ENCODE data around the gene SETD9. TPM values are rescaled to one million over a fixed set of nuclear protein-coding genes. Genes with fewer than 3 reads are reported as not detected.

SETD9 gene
- total RNA-seq, 4 donors from 2014 or later = 11.2 to 20.3 (median 14.3) TPM

DNA sequence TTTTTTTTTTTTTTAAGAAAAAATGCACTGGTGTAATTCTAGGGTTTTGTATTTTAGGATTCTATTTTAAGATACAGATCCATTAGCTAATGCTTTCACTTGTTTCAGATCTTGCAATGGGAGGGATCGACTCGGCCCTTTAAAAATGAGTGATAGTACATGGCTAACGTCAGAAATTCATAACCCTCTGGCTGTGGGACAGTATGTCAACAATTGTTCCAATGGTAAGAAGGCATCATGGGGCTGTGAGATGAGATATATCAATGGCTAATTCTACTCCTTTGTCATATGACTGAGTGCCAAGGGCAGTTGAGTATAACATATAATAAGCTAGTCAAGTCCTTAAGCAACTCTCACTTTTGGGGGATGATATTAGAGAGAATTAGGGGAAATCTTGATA lies 4.4 kb downstream of the SETD9 start:
- Histone ChIP-seq H3K4me1 (peaks cover 0 to 4% of the 10 kb centered on the region in 2 donors), H3K27ac (no peak overlapping the region), H3K4me3 (replicated peaks in 1 of 3) (no peak overlapping the region), H3K36me3 (no peaks in the 10 kb centered on the region), H3K27me3 (no peaks in the 10 kb centered on the region), H3K9me3 (no peaks in the 10 kb centered on the region)
- TF ChIP-seq POLR2A (IDR thresholded peaks at IDR 0.05) = no peak
- TF ChIP-seq, protein P1, sequence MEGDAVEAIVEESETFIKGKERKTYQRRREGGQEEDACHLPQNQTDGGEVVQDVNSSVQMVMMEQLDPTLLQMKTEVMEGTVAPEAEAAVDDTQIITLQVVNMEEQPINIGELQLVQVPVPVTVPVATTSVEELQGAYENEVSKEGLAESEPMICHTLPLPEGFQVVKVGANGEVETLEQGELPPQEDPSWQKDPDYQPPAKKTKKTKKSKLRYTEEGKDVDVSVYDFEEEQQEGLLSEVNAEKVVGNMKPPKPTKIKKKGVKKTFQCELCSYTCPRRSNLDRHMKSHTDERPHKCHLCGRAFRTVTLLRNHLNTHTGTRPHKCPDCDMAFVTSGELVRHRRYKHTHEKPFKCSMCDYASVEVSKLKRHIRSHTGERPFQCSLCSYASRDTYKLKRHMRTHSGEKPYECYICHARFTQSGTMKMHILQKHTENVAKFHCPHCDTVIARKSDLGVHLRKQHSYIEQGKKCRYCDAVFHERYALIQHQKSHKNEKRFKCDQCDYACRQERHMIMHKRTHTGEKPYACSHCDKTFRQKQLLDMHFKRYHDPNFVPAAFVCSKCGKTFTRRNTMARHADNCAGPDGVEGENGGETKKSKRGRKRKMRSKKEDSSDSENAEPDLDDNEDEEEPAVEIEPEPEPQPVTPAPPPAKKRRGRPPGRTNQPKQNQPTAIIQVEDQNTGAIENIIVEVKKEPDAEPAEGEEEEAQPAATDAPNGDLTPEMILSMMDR (IDR thresholded peaks at IDR 0.05) = no peak
- 94 to 96% methylated on average over 3 of the region's 3 CpGs for WGBS, 2 donors
- intact Hi-C loops (cut with DNase I) = no loop called here
- DNase-seq = no peak

DNA sequence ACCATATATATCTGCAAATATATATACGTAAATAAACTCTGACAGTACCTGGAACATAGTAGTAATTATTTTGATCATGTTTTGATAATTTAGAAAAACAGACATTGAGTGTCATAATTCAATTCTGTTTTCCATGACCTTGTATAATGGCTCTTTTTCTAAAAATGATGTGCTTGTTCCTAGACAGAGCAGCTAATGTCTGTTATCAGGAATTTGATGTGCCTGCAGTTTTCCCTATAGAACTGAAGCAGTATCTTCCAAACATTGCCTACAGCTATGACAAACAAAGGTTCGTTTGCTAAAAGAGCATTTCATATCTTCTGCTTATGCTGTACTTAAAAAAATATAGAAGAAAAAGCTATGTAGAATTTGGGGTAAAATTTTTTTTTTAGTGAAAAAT lies 5.3 kb downstream of the SETD9 start:
- Histone ChIP-seq H3K4me1 (peaks cover 0 to 4% of the 10 kb centered on the region in 2 donors), H3K27me3 (no peaks in the 10 kb centered on the region), H3K36me3 (no peaks in the 10 kb centered on the region), H3K4me3 (replicated peaks in 1 of 3) (no peak overlapping the region), H3K27ac (no peak overlapping the region), H3K9me3 (no peaks in the 10 kb centered on the region)
- DNase-seq = no peak
- intact Hi-C loops (cut with DNase I) = loop anchor here (5.0 kb wide), 1 partner anchor 38 kb away; the partner anchor contains the start of gene MIER3
- no peak for TF ChIP-seq POLR2A (IDR thresholded peaks at IDR 0.05)
- TF ChIP-seq, protein P1 (IDR thresholded peaks at IDR 0.05) = no peak
- 94 to 96% methylated on average over 2 of the region's 2 CpGs for WGBS, 2 donors

DNA sequence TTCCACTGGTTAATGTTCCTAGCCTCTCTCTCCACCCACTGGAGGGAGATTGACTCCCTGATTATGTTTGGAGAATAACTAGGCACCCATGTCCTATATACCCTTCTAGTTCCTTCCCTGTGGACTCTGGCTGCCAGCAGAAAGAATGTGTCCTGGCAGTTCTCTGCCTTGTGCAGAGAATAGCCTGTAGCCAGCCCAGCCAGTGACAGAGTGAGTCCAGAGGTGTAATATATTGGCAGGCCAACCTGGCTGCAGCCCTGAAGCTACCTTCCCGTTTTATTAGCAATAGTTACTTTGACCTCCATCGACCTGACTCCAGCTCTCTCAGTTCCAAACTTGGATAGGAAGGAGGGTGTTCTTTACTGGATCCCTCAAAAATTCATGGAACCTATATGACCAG lies 8.1 kb downstream of the SETD9 start:
- TF ChIP-seq, protein P1 (IDR thresholded peaks at IDR 0.05) = no peak
- TF ChIP-seq POLR2A (IDR thresholded peaks at IDR 0.05) = no peak
- DNase-seq = peak in 1 of 2 donors; percentile 22
- 58 to 64% methylated on average over 2 of the region's 2 CpGs for WGBS, 2 donors
- H3K4me3 ChIP-seq (replicated peaks in 1 of 3) = no peak overlapping the region
- H3K27ac ChIP-seq = no peak overlapping the region
- H3K36me3 ChIP-seq = peaks cover 7 to 9% of the 10 kb centered on the region in 2 donors
- H3K4me1 ChIP-seq = no peaks in the 10 kb centered on the region
- intact Hi-C loops (cut with DNase I) = loop anchor here (5.0 kb wide), 1 partner anchor 35 kb away; the partner anchor contains the start of gene MIER3
- no peaks in the 10 kb centered on the region for H3K9me3 ChIP-seq
- H3K27me3 ChIP-seq = no peaks in the 10 kb centered on the region

DNA sequence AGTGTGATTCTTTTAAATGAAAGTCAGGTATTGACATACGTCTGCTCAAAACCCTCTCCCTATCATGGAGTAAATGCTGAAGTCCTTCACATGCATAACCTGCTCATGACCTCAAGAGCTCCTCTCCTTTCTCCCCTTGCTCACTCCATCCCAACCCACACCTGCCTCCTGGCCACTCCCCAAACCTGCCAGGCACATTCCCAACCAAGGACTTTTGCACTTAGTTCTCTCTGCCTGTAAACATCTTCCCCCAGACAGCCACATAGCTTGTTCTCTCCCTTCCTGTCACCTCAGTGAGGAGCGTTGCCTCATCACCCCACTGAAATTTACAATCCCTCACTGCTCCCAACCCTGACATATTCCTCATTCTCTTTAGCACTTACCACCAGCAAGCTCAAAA lies 8.7 kb downstream of the SETD9 start:
- TF ChIP-seq POLR2A (IDR thresholded peaks at IDR 0.05) = no peak
- TF ChIP-seq, protein P1 (IDR thresholded peaks at IDR 0.05) = no peak
- intact Hi-C loops (cut with DNase I) = loop anchor here (5.0 kb wide), 1 partner anchor 34 kb away; the partner anchor contains the start of gene MIER3
- Histone ChIP-seq H3K9me3 (no peaks in the 10 kb centered on the region), H3K27ac (no peak overlapping the region), H3K4me3 (replicated peaks in 1 of 3) (no peak overlapping the region), H3K27me3 (no peaks in the 10 kb centered on the region), H3K36me3 (peaks cover 10 to 14% of the 10 kb centered on the region in 2 donors), H3K4me1 (no peaks in the 10 kb centered on the region)
- DNase-seq = no peak
- WGBS, 2 donors = 81 to 89% methylated on average over 2 of the region's 2 CpGs

DNA sequence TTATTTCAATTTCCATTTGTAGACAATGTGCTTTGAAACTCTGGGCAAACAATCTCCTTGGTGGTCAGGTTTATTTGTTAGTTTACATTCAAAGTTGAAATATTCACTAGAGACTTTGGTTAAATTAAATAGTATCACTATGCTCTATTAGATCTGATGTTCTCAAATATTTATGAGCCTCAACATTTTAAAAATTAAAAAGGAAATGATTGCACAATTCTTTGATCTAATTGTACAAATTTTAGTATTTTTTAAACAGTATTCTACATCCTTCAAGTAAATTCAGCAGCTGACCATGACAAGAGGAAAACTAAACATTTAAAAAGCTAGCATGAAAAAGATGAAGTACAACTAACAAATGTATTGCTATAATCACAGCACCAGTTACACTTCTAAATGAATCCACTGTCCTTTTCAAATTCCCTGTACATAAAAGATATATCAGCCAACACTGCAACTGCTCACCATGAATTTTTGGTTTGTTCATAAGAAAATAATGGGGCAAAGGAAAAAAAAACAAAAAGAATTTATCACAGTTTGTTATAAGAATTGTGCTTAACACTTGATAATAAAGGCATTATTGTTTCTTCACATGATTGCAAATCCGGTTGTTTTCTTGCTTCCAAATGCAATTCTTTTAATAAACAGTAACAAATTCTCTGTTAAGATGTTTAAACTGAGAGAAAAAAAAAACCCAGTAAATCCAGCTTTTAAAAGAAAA lies 10.7 kb downstream of the SETD9 start:
- no peak for TF ChIP-seq POLR2A (IDR thresholded peaks at IDR 0.05)
- TF ChIP-seq, protein P1 (IDR thresholded peaks at IDR 0.05) = no peak
- no peak for DNase-seq
- intact Hi-C loops (cut with DNase I) = loop anchor here (5.0 kb wide), 1 partner anchor 32 kb away; the partner anchor contains the start of gene MIER3
- 88 to 89% methylated on average over 1 of the region's 1 CpG for WGBS, 2 donors
- no peak overlapping the region for H3K27ac ChIP-seq
- no peak overlapping the region for H3K4me3 ChIP-seq (replicated peaks in 1 of 3)
- H3K27me3 ChIP-seq = no peaks in the 10 kb centered on the region
- no peaks in the 10 kb centered on the region for H3K4me1 ChIP-seq
- no peaks in the 10 kb centered on the region for H3K9me3 ChIP-seq
- peaks cover 19 to 28% of the 10 kb centered on the region in 2 donors for H3K36me3 ChIP-seq
